MM.1S (cell line): ENCODE measurements around the gene PCDHB13.
"Not testable (repeated sequence)": the region's sequence is repeated elsewhere in the genome, so short reads cannot be mapped to it uniquely, and the experiment has no call there.

Experiments
- EZH2 ChIP-seq: fragments of 300-600 bp; sonication (generic); optimal IDR thresholded peaks from 2 replicates; pipeline ENCODE3; 2017; ENCODE audit warnings: low read depth, mild to moderate bottlenecking, antibody characterized with exemption, low read length, mixed read lengths
- TF ChIP-seq, protein P1 (sequence below): fragments of 300-600 bp; sonication (generic); IDR thresholded peaks from 2 replicates; pipeline ENCODE4 v1.5.1; 2016; ENCODE audit warnings: antibody characterized with exemption, low read length, mixed read lengths

DNA sequence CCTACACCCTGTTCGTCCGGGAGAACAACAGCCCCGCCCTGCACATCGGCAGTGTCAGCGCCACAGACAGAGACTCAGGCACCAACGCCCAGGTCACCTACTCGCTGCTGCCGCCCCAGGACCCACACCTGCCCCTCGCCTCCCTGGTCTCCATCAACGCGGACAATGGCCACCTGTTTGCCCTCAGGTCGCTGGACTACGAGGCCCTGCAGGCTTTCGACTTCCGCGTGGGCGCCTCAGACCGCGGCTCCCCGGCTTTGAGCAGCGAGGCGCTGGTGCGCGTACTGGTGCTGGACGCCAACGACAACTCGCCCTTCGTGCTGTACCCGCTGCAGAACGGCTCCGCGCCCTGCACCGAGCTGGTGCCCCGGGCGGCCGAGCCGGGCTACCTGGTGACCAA is 25.0 kb upstream of the PCDHB13 start:
- not testable (repeated sequence) for TF ChIP-seq EZH2
- TF ChIP-seq, protein P1, sequence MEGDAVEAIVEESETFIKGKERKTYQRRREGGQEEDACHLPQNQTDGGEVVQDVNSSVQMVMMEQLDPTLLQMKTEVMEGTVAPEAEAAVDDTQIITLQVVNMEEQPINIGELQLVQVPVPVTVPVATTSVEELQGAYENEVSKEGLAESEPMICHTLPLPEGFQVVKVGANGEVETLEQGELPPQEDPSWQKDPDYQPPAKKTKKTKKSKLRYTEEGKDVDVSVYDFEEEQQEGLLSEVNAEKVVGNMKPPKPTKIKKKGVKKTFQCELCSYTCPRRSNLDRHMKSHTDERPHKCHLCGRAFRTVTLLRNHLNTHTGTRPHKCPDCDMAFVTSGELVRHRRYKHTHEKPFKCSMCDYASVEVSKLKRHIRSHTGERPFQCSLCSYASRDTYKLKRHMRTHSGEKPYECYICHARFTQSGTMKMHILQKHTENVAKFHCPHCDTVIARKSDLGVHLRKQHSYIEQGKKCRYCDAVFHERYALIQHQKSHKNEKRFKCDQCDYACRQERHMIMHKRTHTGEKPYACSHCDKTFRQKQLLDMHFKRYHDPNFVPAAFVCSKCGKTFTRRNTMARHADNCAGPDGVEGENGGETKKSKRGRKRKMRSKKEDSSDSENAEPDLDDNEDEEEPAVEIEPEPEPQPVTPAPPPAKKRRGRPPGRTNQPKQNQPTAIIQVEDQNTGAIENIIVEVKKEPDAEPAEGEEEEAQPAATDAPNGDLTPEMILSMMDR, result not testable (repeated sequence)
